Tibial nerve (tissue), 3 donors: Measurements from ENCODE around the gene SUN2.

ENCODE experiments used
- POLR2A ChIP-seq, 2 donors: fragments of 450-650 bp; IDR thresholded peaks; one replicate each; pipeline ENCODE4 v1.6.1; 2017; ENCODE audit warnings: antibody characterized with exemption in 2 of 2, mild to moderate bottlenecking in 2 of 2, moderate library complexity in 2 of 2
- TF ChIP-seq, protein P1 (sequence below), 5 experiments: fragments of 200-600 bp in 3 of 5; fragments of 450-650 bp in 2 of 5; sonication (generic) in 3 of 5; IDR thresholded peaks; one replicate each; pipeline ENCODE4 v1.5.1; 2016 to 2019; ENCODE audit warnings: antibody characterized with exemption in 5 of 5, mild to moderate bottlenecking in 3 of 5, moderate library complexity in 2 of 5

- TF ChIP-seq POLR2A (IDR thresholded peaks at IDR 0.05): no peak
- TF ChIP-seq, protein P1, sequence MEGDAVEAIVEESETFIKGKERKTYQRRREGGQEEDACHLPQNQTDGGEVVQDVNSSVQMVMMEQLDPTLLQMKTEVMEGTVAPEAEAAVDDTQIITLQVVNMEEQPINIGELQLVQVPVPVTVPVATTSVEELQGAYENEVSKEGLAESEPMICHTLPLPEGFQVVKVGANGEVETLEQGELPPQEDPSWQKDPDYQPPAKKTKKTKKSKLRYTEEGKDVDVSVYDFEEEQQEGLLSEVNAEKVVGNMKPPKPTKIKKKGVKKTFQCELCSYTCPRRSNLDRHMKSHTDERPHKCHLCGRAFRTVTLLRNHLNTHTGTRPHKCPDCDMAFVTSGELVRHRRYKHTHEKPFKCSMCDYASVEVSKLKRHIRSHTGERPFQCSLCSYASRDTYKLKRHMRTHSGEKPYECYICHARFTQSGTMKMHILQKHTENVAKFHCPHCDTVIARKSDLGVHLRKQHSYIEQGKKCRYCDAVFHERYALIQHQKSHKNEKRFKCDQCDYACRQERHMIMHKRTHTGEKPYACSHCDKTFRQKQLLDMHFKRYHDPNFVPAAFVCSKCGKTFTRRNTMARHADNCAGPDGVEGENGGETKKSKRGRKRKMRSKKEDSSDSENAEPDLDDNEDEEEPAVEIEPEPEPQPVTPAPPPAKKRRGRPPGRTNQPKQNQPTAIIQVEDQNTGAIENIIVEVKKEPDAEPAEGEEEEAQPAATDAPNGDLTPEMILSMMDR (IDR thresholded peaks at IDR 0.05): no peak
Observed at GRCh38 chr22:38744981-38745380, 10.8 kb downstream of the SUN2 start.
